B cell (primary cell): ENCODE data around the gene ANAPC2.

Experiments used
- EZH2 ChIP-seq: IDR thresholded peaks from 2 replicates; pipeline ENCODE4 v1.6.1; 2012; ENCODE audit warnings: borderline replicate concordance, low read depth, mild to moderate bottlenecking, moderate library complexity, low read length; ENCODE audit not compliant: insufficient read depth, poor library complexity, severe bottlenecking
- TF ChIP-seq, protein P1 (sequence below): fragments of 200-600 bp; IDR thresholded peaks from one replicate; pipeline ENCODE4 v1.8.0; 2022; ENCODE audit warnings: antibody characterized with exemption, mild to moderate bottlenecking

GRCh38 chr9:137198051-137198901 is 9.9 kb upstream of the ANAPC2 start:
- TF ChIP-seq, protein P1, sequence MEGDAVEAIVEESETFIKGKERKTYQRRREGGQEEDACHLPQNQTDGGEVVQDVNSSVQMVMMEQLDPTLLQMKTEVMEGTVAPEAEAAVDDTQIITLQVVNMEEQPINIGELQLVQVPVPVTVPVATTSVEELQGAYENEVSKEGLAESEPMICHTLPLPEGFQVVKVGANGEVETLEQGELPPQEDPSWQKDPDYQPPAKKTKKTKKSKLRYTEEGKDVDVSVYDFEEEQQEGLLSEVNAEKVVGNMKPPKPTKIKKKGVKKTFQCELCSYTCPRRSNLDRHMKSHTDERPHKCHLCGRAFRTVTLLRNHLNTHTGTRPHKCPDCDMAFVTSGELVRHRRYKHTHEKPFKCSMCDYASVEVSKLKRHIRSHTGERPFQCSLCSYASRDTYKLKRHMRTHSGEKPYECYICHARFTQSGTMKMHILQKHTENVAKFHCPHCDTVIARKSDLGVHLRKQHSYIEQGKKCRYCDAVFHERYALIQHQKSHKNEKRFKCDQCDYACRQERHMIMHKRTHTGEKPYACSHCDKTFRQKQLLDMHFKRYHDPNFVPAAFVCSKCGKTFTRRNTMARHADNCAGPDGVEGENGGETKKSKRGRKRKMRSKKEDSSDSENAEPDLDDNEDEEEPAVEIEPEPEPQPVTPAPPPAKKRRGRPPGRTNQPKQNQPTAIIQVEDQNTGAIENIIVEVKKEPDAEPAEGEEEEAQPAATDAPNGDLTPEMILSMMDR, result no peak
- no peak for TF ChIP-seq EZH2
